Psoas muscle (tissue), 8 donors: ENCODE measurements around the gene SDF4. TPM values are rescaled to one million over a fixed set of nuclear protein-coding genes. Genes with fewer than 3 reads are reported as not detected.
A peak's percentile ranks its signal among the peaks of the same experiment; 100 is the strongest.
"Not testable (repeated sequence)": the region's sequence is repeated elsewhere in the genome, so short reads cannot be mapped to it uniquely, and the experiment has no call there.

Experiments used
- ATAC-seq, 4 donors: fragments of 200-7000 bp; cut with Tn5 transposase; one replicate each; pipeline ENCODE4 v1.9.1; 2020; ENCODE audit warnings: moderate library complexity in 3 of 4, mild to moderate bottlenecking in 2 of 4
- DNase-seq, 2 donors: peaks; one replicate each; pipeline ENCODE4 v3.0.0-alpha.2; 2020
- H3K27ac ChIP-seq: fragments of 200-600 bp; one replicate; pipeline ENCODE4 v1.8.0; 2022
- H3K27me3 ChIP-seq, 3 donors: fragments of 200-600 bp in 1 of 3; one replicate each; pipeline versions ENCODE4 v1.6.1 to v1.8.0; 2013 to 2022; ENCODE audit warnings: low read length in 2 of 3, mild to moderate bottlenecking in 2 of 3, moderate library complexity in 1 of 3; ENCODE audit not compliant: insufficient read depth in 3 of 3
- H3K36me3 ChIP-seq, 2 donors: fragments of 200-600 bp in 1 of 2; one replicate each; pipeline versions ENCODE4 v1.6.1 to v1.8.0; 2013 to 2022; ENCODE audit warnings: low read depth in 1 of 2, mild to moderate bottlenecking in 1 of 2, moderate library complexity in 1 of 2; ENCODE audit not compliant: insufficient read depth in 1 of 2
- H3K4me1 ChIP-seq: fragments of 200-600 bp; one replicate; pipeline ENCODE4 v1.8.0; 2022
- H3K4me3 ChIP-seq: fragments of 200-600 bp; one replicate; pipeline ENCODE4 v1.8.0; 2022; ENCODE audit warnings: mild to moderate bottlenecking
- H3K9me3 ChIP-seq: fragments of 200-600 bp; one replicate; pipeline ENCODE4 v1.8.0; 2022
- WGBS, 3 donors: extraction: QIAGEN DNeasy Blood & Tissue Kit; methylation state at CpG; one replicate each; pipeline versions ENCODE4 v1.1.6 to v1.1.7; 2013; 5-methylcytosine and 5-hydroxymethylcytosine counted together
- intact Hi-C, 2 donors: fragments of 100-400 bp; cut with DNase I; formaldehyde crosslinking; loops; one replicate each; pipeline versions ENCODE4 v1.11.0 to v1.14.2; 2022
- polyA plus RNA-seq, 3 donors: library from polyadenylated mRNA; stranded (reverse); fragments of 200-250 nt; gene quantifications; one replicate each; pipeline ENCODE4 v1.2.3, GENCODE V29; 2013
- total RNA-seq, 4 donors: library from RNA; stranded (reverse); fragmentation: NEBNext Ultra II Directional in 2 of 4; extraction: Animal tissue kit (Norgen Biotek cat#: 25700) in 2 of 4; gene quantifications; one replicate each; pipeline versions ENCODE4 v1.2.1 to v1.2.4, GENCODE V29; 2021 to 2023
- TF ChIP-seq, protein P1 (sequence below): fragments of 200-600 bp; IDR thresholded peaks from one replicate; pipeline ENCODE4 v1.8.0; 2022; ENCODE audit warnings: antibody characterized with exemption
- donor health status: healthy with polysubstance abuse.
- donor health status: DM: no; HTN: no; CAD: no; lungs with moderate emphysema.
- donor health status: Bipolar disorder and iron deficiency.
- donor health status: healthy.
- donor health status: DM: yes; HTN: yes; CAD: no.
- donor health status: DM: no; HTN: no; CAD: no.
- donor health status: DM: no; HTN: no; CAD: no.
- donor health status: DM: yes; HTN: yes; CAD: no.

Gene SDF4
- total and polyA plus RNA-seq, 7 donors = 67.5 to 129 (median 85.9) TPM

DNA sequence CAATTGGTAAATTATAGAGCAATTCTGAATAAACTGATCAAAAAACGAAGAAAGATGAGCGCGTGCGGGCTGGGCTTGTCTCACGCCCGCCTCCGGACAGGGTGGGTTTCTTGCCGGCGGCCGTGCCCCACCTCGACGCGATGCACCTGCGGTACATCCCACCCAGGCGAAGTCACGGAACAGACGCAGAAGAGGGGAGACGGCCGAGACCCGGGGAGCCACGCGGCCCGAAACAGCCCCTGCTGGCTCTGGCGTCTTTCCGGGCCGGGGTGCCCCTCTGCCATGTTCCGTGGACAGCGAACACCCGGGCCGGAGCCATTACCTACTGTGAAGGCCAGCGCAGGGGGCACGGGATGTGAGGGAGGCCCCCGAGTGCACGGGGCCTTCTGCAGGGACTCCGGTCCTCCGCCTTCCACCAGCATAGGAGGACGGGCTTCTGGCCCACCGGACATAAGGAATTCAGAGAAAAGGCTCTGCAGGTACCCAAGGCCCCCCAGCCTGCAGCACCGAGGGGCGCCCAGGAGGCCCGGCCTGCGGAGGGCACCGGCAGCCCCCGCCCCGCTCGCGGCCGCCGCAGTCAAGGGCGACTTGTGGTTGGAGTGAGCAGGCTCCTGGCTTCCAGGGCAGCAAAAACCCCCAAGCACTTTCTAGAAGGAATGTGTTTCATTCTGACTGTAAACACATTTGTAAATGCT is 22.3 kb upstream of the SDF4 start:
- H3K27ac ChIP-seq = no peak overlapping the region
- ATAC-seq (no peak), DNase-seq (no peak)
- intact Hi-C loops = loop anchor here in 1 of 2 donors (10.0 kb wide), 1 partner anchor 219 kb away; no protein-coding TSS in a partner anchor
- 93 to 94% (median 93%) methylated on average over 45 to 50 of the region's 50 CpGs for WGBS, 3 donors
- peaks cover 4 to 56% of the 10 kb centered on the region in 2 donors for H3K36me3 ChIP-seq
- H3K4me3 ChIP-seq = no peak overlapping the region
- H3K27me3 ChIP-seq = no peaks in the 10 kb centered on the region
- TF ChIP-seq, protein P1, sequence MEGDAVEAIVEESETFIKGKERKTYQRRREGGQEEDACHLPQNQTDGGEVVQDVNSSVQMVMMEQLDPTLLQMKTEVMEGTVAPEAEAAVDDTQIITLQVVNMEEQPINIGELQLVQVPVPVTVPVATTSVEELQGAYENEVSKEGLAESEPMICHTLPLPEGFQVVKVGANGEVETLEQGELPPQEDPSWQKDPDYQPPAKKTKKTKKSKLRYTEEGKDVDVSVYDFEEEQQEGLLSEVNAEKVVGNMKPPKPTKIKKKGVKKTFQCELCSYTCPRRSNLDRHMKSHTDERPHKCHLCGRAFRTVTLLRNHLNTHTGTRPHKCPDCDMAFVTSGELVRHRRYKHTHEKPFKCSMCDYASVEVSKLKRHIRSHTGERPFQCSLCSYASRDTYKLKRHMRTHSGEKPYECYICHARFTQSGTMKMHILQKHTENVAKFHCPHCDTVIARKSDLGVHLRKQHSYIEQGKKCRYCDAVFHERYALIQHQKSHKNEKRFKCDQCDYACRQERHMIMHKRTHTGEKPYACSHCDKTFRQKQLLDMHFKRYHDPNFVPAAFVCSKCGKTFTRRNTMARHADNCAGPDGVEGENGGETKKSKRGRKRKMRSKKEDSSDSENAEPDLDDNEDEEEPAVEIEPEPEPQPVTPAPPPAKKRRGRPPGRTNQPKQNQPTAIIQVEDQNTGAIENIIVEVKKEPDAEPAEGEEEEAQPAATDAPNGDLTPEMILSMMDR = no peak
- no peaks in the 10 kb centered on the region for H3K9me3 ChIP-seq
- H3K4me1 ChIP-seq = no peaks in the 10 kb centered on the region

DNA sequence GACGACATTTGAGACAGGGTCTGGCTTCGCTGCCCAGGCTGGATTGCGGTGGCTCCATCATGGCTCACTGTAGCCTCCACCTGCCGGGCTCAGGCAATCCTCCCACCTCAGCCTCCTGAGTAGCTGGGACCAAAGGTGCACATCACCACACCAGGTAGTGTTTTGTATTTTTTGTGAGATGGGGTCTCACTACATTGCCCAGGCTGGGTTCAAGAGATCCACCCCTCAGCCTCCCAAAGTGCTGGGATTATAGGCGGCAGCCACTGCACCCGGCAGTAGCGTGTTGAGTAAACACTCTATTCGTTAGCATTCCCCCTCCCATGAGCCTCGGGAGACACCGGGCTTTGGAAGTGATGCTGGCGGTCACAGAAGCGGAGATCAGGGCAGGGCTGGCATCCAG is 21.5 kb upstream of the SDF4 start:
- ATAC-seq (no peak), DNase-seq (no peak)
- intact Hi-C loops = loop anchor here in 1 of 2 donors (10.0 kb wide), 1 partner anchor 219 kb away; no protein-coding TSS in a partner anchor
- Histone ChIP-seq H3K4me3 (no peak overlapping the region), H3K9me3 (no peaks in the 10 kb centered on the region), H3K27ac (no peak overlapping the region), H3K36me3 (peaks cover 4 to 50% of the 10 kb centered on the region in 2 donors), H3K4me1 (no peaks in the 10 kb centered on the region), H3K27me3 (no peaks in the 10 kb centered on the region)
- WGBS, 3 donors = 83 to 85% (median 85%) methylated on average over 12 of the region's 12 CpGs
- TF ChIP-seq, protein P1 = no peak

DNA sequence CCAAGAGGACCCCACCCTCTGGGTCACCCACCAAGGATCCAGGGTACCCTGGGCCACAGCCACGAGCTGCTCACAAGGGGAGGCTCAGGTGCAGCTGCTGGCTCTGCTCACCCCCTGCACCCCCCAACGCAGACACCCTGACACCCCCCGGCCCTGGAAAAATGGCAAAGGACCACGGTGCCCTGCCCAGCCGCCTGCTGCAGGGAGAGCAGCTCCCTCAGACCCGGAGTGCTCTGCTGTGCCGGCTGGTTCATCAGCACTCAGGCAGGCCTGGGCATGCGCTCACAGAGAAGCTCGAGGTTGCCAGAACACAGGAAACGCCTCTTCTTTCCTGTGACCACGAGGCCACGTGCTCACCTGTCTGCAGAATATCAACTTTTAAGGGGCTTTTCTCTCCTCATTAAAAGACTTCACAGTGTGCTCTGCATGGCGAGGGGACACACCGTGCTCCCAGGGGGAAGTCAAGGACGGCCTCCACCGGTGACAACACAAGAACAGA is 19.0 kb upstream of the SDF4 start:
- no peak for ATAC-seq
- WGBS, 3 donors = 76 to 78% (median 77%) methylated on average over 16 of the region's 16 CpGs
- Histone ChIP-seq H3K9me3 (no peaks in the 10 kb centered on the region), H3K4me1 (no peaks in the 10 kb centered on the region), H3K27me3 (peaks cover 0 to 15% (median 12%) of the 10 kb centered on the region in 3 donors), H3K27ac (no peak overlapping the region), H3K4me3 (no peak overlapping the region), H3K36me3 (peaks cover 4 to 37% of the 10 kb centered on the region in 2 donors)
- TF ChIP-seq, protein P1 = no peak
- intact Hi-C loops = loop anchor here in 1 of 2 donors (10.0 kb wide), 1 partner anchor 216 kb away; no protein-coding TSS in a partner anchor
- DNase-seq = peak in 1 of 2 donors; percentile 14

DNA sequence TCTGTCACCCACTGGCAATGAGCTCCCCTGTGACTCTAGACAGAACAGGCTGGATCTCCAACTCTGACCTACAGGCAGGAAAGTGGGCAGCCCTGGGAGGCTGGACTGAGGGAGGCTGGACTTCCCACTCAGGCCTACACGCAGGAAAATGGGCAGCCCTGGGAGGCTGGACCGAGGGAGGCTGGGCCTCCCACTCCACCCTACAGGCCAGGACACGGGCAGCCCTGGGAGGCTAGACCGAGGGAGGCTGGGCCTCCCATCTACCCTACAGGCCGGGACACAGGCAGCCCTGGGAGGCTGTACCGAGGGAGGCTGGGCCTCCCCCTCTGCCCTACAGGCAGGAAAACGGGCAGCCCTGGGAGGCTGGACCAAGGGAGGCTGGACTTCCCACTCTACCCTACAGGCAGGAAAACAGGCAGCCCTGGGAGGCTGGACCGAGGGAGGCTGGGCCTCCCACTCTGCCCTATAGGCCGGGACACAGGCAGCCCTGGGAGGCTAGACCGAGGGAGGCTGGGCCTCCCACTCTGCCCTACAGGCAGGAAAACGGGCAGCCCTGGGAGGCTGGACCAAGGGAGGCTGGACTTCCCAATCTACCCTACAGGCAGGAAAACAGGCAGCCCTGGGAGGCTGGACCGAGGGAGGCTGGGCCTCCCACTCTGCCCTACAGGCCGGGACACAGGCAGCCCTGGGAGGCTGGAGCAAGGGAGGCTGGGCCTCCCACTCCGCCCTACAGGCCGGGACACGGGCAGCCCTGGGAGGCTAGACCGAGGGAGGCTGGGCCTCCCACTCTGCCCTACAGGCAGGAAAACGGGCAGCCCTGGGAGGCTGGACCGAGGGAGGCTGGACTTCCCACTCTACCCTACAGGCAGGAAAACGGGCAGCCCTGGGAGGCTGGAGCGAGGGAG is 16.5 kb upstream of the SDF4 start:
- H3K4me3 ChIP-seq, H3K4me1 ChIP-seq, H3K27ac ChIP-seq, ATAC-seq, intact Hi-C loops, H3K9me3 ChIP-seq: not testable (repeated sequence)
- Histone ChIP-seq H3K36me3 (peaks cover 0 to 12% of the 10 kb centered on the region in 2 donors), H3K27me3 (peaks cover 0 to 21% (median 18%) of the 10 kb centered on the region in 3 donors)
- 81 to 90% (median 84%) methylated on average over 17 to 21 of the region's 21 CpGs for WGBS, 3 donors
- DNase-seq = peak in 1 of 2 donors; percentile 9
